Measurements from ENCODE around the gene TBXAS1. TPM values are rescaled to one million over a fixed set of nuclear protein-coding genes. Genes with fewer than 3 reads are reported as not detected.

Gene TBXAS1
- total RNA-seq, 1 donor, result 67.8 TPM

GRCh38 chr7:139883814-139884213 is 54.8 kb downstream of the TBXAS1 start:
- Histone ChIP-seq H3K27me3 (ENCODE audit: insufficient read depth, low read length) (no peaks in the 10 kb centered on the region), H3K4me1 (ENCODE audit: insufficient read depth, low read length) (peaks cover 51% of the 10 kb centered on the region), H3K4me3 (ENCODE audit: low read length) (no peak overlapping the region), H3K9me3 (ENCODE audit: low read depth, low read length) (no peaks in the 10 kb centered on the region)

GRCh38 chr7:139884441-139884840 is 55.4 kb downstream of the TBXAS1 start:
- H3K27me3 ChIP-seq (ENCODE audit: insufficient read depth, low read length), result no peaks in the 10 kb centered on the region
- H3K4me3 ChIP-seq (ENCODE audit: low read length), result no peak overlapping the region

GRCh38 chr7:139885511-139885910 is 56.4 kb downstream of the TBXAS1 start:
- no peaks in the 10 kb centered on the region for H3K27me3 ChIP-seq (ENCODE audit: insufficient read depth, low read length)
- H3K9me3 ChIP-seq (ENCODE audit: low read depth, low read length), result no peaks in the 10 kb centered on the region
- peaks cover 54% of the 10 kb centered on the region for H3K4me1 ChIP-seq (ENCODE audit: insufficient read depth, low read length)
- H3K4me3 ChIP-seq (ENCODE audit: low read length), result no peak overlapping the region

More at GRCh38 chr7:139884441-139884840, 55.4 kb downstream of the TBXAS1 start:
- no peaks in the 10 kb centered on the region for H3K9me3 ChIP-seq (ENCODE audit: low read depth, low read length)
- peaks cover 54% of the 10 kb centered on the region for H3K4me1 ChIP-seq (ENCODE audit: insufficient read depth, low read length)

- Histone ChIP-seq H3K4me1 (ENCODE audit: insufficient read depth, low read length) (peaks cover 54% of the 10 kb centered on the region), H3K27me3 (ENCODE audit: insufficient read depth, low read length) (no peaks in the 10 kb centered on the region), H3K4me3 (ENCODE audit: low read length) (no peak overlapping the region), H3K9me3 (ENCODE audit: low read depth, low read length) (no peaks in the 10 kb centered on the region)
Observed at GRCh38 chr7:139886206-139886605, 57.1 kb downstream of the TBXAS1 start.

- Histone ChIP-seq H3K27me3 (ENCODE audit: insufficient read depth, low read length) (no peaks in the 10 kb centered on the region), H3K9me3 (ENCODE audit: low read depth, low read length) (no peaks in the 10 kb centered on the region), H3K4me3 (ENCODE audit: low read length) (no peak overlapping the region), H3K4me1 (ENCODE audit: insufficient read depth, low read length) (peaks cover 54% of the 10 kb centered on the region)
Observed at GRCh38 chr7:139886899-139887298, 57.8 kb downstream of the TBXAS1 start.

GRCh38 chr7:139887992-139888481 is 59.0 kb downstream of the TBXAS1 start:
- Histone ChIP-seq H3K4me3 (ENCODE audit: low read length) (no peak overlapping the region), H3K27me3 (ENCODE audit: insufficient read depth, low read length) (no peaks in the 10 kb centered on the region), H3K9me3 (ENCODE audit: low read depth, low read length) (no peaks in the 10 kb centered on the region), H3K4me1 (ENCODE audit: insufficient read depth, low read length) (peaks cover 54% of the 10 kb centered on the region)

GRCh38 chr7:139889186-139889871 is 60.3 kb downstream of the TBXAS1 start:
- no peaks in the 10 kb centered on the region for H3K9me3 ChIP-seq (ENCODE audit: low read depth, low read length)
- peaks cover 53% of the 10 kb centered on the region for H3K4me1 ChIP-seq (ENCODE audit: insufficient read depth, low read length)
- H3K4me3 ChIP-seq (ENCODE audit: low read length), result no peak overlapping the region
- H3K27me3 ChIP-seq (ENCODE audit: insufficient read depth, low read length), result no peaks in the 10 kb centered on the region

GRCh38 chr7:139893461-139893860 is 64.4 kb downstream of the TBXAS1 start:
- Histone ChIP-seq H3K9me3 (ENCODE audit: low read depth, low read length) (no peaks in the 10 kb centered on the region), H3K27me3 (ENCODE audit: insufficient read depth, low read length) (no peaks in the 10 kb centered on the region), H3K4me1 (ENCODE audit: insufficient read depth, low read length) (peaks cover 40% of the 10 kb centered on the region), H3K4me3 (ENCODE audit: low read length) (no peak overlapping the region)

GRCh38 chr7:139893999-139894398 is 64.9 kb downstream of the TBXAS1 start:
- Histone ChIP-seq H3K4me3 (ENCODE audit: low read length) (no peak overlapping the region), H3K9me3 (ENCODE audit: low read depth, low read length) (no peaks in the 10 kb centered on the region), H3K4me1 (ENCODE audit: insufficient read depth, low read length) (peaks cover 40% of the 10 kb centered on the region), H3K27me3 (ENCODE audit: insufficient read depth, low read length) (no peaks in the 10 kb centered on the region)

- Histone ChIP-seq H3K27me3 (ENCODE audit: insufficient read depth, low read length) (no peaks in the 10 kb centered on the region), H3K9me3 (ENCODE audit: low read depth, low read length) (no peaks in the 10 kb centered on the region), H3K4me3 (ENCODE audit: low read length) (no peak overlapping the region), H3K4me1 (ENCODE audit: insufficient read depth, low read length) (peaks cover 51% of the 10 kb centered on the region)
Observed at GRCh38 chr7:139895141-139895829, 66.2 kb downstream of the TBXAS1 start.

- peaks cover 60% of the 10 kb centered on the region for H3K4me1 ChIP-seq (ENCODE audit: insufficient read depth, low read length)
- no peaks in the 10 kb centered on the region for H3K27me3 ChIP-seq (ENCODE audit: insufficient read depth, low read length)
- no peak overlapping the region for H3K4me3 ChIP-seq (ENCODE audit: low read length)
- no peaks in the 10 kb centered on the region for H3K9me3 ChIP-seq (ENCODE audit: low read depth, low read length)
Observed at GRCh38 chr7:139896288-139896687, 67.2 kb downstream of the TBXAS1 start.

- Histone ChIP-seq H3K4me1 (ENCODE audit: insufficient read depth, low read length) (peaks cover 65% of the 10 kb centered on the region), H3K27me3 (ENCODE audit: insufficient read depth, low read length) (no peaks in the 10 kb centered on the region), H3K4me3 (ENCODE audit: low read length) (no peak overlapping the region), H3K9me3 (ENCODE audit: low read depth, low read length) (no peaks in the 10 kb centered on the region)
Observed at GRCh38 chr7:139896831-139897230, 67.8 kb downstream of the TBXAS1 start.

- no peak overlapping the region for H3K4me3 ChIP-seq (ENCODE audit: low read length)
- no peaks in the 10 kb centered on the region for H3K27me3 ChIP-seq (ENCODE audit: insufficient read depth, low read length)
- no peaks in the 10 kb centered on the region for H3K9me3 ChIP-seq (ENCODE audit: low read depth, low read length)
- peaks cover 70% of the 10 kb centered on the region for H3K4me1 ChIP-seq (ENCODE audit: insufficient read depth, low read length)
Observed at GRCh38 chr7:139897422-139898090, 68.5 kb downstream of the TBXAS1 start.

- Histone ChIP-seq H3K9me3 (ENCODE audit: low read depth, low read length) (no peaks in the 10 kb centered on the region), H3K4me3 (ENCODE audit: low read length) (no peak overlapping the region), H3K27me3 (ENCODE audit: insufficient read depth, low read length) (no peaks in the 10 kb centered on the region), H3K4me1 (ENCODE audit: insufficient read depth, low read length) (peaks cover 70% of the 10 kb centered on the region)
Observed at GRCh38 chr7:139898483-139898882, 69.4 kb downstream of the TBXAS1 start.

GRCh38 chr7:139899328-139899955 is 70.4 kb downstream of the TBXAS1 start:
- Histone ChIP-seq H3K4me3 (ENCODE audit: low read length) (no peak overlapping the region), H3K9me3 (ENCODE audit: low read depth, low read length) (no peaks in the 10 kb centered on the region), H3K4me1 (ENCODE audit: insufficient read depth, low read length) (peaks cover 63% of the 10 kb centered on the region), H3K27me3 (ENCODE audit: insufficient read depth, low read length) (no peaks in the 10 kb centered on the region)

Data from mononuclear cell (primary cell).